GM19035 (cell line): ENCODE measurements around the gene HERPUD2.
"Not testable (repeated sequence)": the region's sequence is repeated elsewhere in the genome, so short reads cannot be mapped to it uniquely, and the experiment has no call there.

Experiments
- ATAC-seq: cut with Tn5 transposase; IDR thresholded peaks from one replicate; pipeline ENCODE4 v1.9.1; 2021; ENCODE audit not compliant: unreplicated experiment

Gene HERPUD2

DNA sequence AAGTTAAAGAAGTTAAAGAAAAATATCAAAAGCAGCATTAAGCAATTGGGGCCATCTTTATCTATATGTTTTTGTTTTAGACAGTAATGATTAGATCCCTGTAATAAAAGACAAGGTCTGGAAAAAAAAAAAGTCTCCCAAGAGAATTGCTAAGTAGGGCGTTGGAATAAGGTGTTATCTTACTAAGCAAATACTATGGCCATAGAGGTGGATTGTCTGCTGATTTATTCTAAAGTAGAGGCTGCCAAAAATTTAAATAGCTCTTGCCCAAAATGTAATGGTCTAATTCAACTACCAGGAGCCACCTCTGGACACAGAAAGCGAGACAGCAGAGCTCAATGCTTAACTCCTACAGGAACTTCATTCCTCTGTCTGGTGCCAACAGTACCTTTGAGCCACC, 71.6 kb downstream of the HERPUD2 start:
- ATAC-seq: no peak

DNA sequence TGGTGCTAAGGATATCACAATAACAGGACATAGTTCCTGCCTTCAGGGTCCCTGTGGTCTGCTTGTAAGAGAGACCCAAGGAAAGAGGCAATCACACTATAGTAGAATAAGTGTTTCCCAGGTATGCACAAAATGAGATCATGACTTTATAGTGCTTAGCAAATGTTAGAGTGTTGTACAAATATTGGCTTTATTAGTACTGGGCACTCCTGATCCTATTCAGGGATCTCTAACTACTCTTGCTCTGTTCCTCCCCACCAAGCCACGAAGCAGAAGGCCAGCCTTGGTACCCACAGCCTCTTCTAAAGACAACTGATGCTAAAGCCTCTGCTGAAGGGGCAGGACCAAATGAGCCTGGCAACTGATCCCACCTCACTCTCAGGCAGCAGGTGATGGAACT, 75.1 kb downstream of the HERPUD2 start:
- no peak for ATAC-seq

- no peak for ATAC-seq
Measured at GRCh38 chr7:35617041-35617440, 77.9 kb downstream of the HERPUD2 start.

DNA sequence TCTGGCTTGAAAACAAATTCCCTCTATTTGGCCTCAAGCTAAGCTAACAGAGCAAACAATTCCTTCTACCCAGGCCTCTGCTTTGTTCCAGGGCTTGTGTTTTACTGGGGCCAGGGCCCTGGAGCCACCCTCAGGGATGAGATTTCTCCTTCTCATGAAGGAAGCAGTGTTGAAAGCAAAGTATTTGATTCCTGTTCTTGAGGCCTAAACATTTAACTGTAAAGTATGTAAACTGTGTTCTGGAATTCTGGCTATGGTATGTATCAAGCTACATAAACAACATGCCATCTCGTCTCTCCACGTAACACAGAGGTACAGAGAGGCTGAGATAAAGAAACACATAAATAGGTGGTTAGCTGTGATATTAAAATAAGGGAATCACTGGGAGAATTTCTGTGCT, 81.8 kb downstream of the HERPUD2 start:
- ATAC-seq: no peak

- ATAC-seq: no peak
Measured at GRCh38 chr7:35605760-35606159, 89.2 kb downstream of the HERPUD2 start.

GRCh38 chr7:35604595-35604994, 90.3 kb downstream of the HERPUD2 start:
- no peak for ATAC-seq

DNA sequence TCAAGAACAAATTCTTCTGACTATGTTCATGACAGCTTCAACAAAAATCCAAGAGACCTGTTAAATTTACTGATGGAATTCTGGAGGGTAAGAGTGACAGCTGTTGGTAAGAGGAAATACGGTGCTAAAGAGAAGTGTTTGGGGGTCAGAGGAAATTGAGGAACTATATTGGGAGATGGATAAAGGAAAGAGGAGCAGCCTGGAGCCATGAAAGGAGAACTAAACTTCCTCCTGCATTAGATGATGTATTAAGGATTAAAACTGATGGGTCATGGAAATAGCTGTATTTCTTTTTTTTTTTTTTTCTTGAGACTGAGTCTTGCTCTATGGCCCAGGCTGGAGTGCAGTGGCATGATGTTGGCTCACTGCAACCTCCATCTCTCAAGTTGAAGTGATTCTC, 95.3 kb downstream of the HERPUD2 start:
- no peak for ATAC-seq

DNA sequence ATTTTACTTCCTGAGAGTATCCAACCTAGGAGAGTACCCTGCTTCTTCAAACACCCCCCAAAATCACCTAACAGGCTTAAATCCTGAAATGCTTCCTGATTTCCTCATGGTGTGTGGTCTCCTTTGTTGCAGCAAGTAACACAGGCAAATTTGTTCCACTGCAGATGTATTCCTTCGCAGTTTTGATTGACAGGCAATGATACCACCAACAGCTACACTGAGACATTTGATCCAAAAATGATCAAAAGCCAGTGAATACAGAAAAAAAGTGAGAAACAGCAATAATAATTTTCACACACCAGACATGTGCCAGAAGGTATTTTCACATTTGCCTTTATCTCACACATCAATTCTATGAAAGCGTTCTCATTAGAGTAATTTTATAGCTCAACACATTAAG, 95.9 kb downstream of the HERPUD2 start:
- ATAC-seq: no peak

DNA sequence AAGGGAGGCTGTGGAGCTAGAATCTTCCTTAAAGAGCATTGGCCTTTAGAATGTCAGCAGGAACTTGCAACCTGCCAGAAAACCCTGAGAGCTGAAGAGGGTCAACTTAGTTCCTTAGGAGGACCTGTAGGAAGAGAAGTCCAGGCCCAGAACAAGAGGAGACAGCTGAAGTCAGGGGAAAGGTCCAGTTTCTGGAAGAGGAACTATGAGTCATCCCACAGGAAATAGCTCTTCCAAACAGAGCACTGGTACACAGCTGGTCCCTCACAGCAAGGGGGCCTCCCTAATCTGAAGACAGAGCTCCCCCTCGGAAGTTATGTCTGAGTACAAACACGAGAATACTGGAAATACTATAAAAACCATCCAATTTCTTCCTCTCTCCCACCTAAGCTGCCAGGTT, 98.9 kb downstream of the HERPUD2 start:
- no peak for ATAC-seq

DNA sequence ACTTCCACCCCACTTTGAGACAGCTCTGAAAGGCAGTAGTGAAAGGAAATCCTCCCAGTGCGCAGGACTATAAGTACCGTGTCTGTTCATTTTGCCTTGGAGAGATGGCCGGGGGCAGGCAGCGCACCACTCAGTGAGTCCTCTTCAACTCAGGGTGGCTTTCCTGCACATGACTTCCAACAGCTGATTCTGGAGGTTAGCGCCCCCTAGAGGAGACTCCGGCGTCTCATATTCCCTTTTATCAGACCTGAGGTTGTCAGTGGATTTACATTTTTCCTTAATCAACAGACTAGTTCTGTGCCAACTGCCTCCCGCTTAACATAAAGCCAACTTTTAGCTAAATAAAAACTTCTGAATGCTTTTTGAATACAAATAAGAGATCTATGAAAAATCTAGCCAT, 101.0 kb downstream of the HERPUD2 start:
- ATAC-seq: no peak

DNA sequence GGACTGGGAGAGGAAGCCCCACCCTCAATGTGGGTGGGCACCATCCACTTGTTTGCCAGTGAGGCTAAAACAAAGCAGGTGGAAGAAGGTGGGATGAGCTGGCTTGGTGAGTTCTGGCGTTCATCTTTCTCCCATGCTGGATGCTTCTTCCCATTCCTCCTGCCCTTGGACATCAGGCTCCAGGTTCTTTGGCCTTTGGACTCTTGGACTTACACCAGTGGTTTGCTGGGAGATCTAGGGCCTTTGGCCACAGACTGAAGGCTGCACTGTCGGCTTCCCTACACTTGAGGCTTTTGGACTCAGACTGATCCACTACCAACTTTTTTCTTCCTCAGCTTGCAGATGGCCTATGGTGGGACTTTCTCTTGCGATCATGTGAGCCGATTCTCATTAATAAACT, 106.3 kb downstream of the HERPUD2 start:
- ATAC-seq: no peak

GRCh38 chr7:35584990-35585389, 109.9 kb downstream of the HERPUD2 start:
- ATAC-seq: no peak

DNA sequence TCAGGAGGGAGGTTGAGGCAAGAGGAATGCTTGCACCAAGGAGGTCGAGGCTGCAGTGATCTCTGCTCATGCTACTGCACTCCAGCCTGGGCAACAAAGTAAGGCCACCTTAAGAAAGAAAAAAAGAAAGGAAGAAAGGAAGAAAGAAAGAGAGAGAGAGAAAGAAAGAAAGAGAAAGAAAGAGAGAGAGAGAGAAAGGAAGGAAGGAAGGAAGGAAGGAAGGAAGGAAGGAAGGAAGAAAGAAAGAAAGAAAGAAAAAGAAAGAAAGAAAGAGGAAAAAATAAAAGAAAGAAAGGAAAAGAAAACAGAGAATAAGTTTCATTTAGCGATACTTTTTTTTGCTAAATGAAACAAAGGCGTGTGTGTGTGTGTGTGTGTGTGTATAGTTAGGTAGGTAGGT, 110.4 kb downstream of the HERPUD2 start:
- not testable (repeated sequence) for ATAC-seq
